ENCODE data around the gene FGF12.

FGF12 gene

GRCh38 chr3:192128060-192128459 lies 599.3 kb downstream of the FGF12 start:
- no peaks in the 10 kb centered on the region for H3K79me2 ChIP-seq (ENCODE audit: insufficient read depth, low read length)
- no peaks in the 10 kb centered on the region for H4K20me1 ChIP-seq (ENCODE audit: insufficient read depth, low read length)
- no peak overlapping the region for H2AFZ ChIP-seq (ENCODE audit: low read length)
- H3F3A ChIP-seq (ENCODE audit: insufficient read depth, low read length) = no peaks in the 10 kb centered on the region
- TF ChIP-seq EZH2 (IDR thresholded peaks at IDR 0.05; ENCODE audit: borderline replicate concordance, low read length) (no peak), CTCF (IDR thresholded peaks at IDR 0.05; ENCODE audit: low read length) (no peak)
- H3K27me3 ChIP-seq (ENCODE audit: insufficient read depth, low read length) = no peaks in the 10 kb centered on the region
- H3K4me1 ChIP-seq (ENCODE audit: insufficient read depth, low read length, severe bottlenecking) = no peaks in the 10 kb centered on the region
- H3K9ac ChIP-seq (ENCODE audit: low read length) = no peak overlapping the region
- H3K36me3 ChIP-seq (ENCODE audit: insufficient read depth, low read length) = no peaks in the 10 kb centered on the region
- H3K27ac ChIP-seq (ENCODE audit: low read depth, low read length, poor library complexity, severe bottlenecking) = no peak overlapping the region
- H3K4me3 ChIP-seq (ENCODE audit: low read depth, low read length, poor library complexity, severe bottlenecking) = no peak overlapping the region
- no peak overlapping the region for H3K4me2 ChIP-seq (ENCODE audit: low read length)
- no peaks in the 10 kb centered on the region for H3K9me3 ChIP-seq (ENCODE audit: low read length)
- H3K9me2 ChIP-seq (ENCODE audit: low read depth, low read length) = no peaks in the 10 kb centered on the region

GRCh38 chr3:192122832-192123594 lies 604.3 kb downstream of the FGF12 start:
- no peaks in the 10 kb centered on the region for H3K79me2 ChIP-seq (ENCODE audit: insufficient read depth, low read length)
- H3F3A ChIP-seq (ENCODE audit: insufficient read depth, low read length) = no peaks in the 10 kb centered on the region
- H3K4me3 ChIP-seq (ENCODE audit: low read depth, low read length, poor library complexity, severe bottlenecking) = no peak overlapping the region
- H3K9me3 ChIP-seq (ENCODE audit: low read length) = no peaks in the 10 kb centered on the region
- no peaks in the 10 kb centered on the region for H3K4me1 ChIP-seq (ENCODE audit: insufficient read depth, low read length, severe bottlenecking)
- H3K27ac ChIP-seq (ENCODE audit: low read depth, low read length, poor library complexity, severe bottlenecking) = no peak overlapping the region
- no peak for TF ChIP-seq EZH2 (IDR thresholded peaks at IDR 0.05; ENCODE audit: borderline replicate concordance, low read length)
- TF ChIP-seq CTCF (IDR thresholded peaks at IDR 0.05; ENCODE audit: low read length) = no peak
- H3K9me2 ChIP-seq (ENCODE audit: low read depth, low read length) = no peaks in the 10 kb centered on the region
- H3K27me3 ChIP-seq (ENCODE audit: insufficient read depth, low read length) = no peaks in the 10 kb centered on the region
- H3K9ac ChIP-seq (ENCODE audit: low read length) = no peak overlapping the region
- no peaks in the 10 kb centered on the region for H4K20me1 ChIP-seq (ENCODE audit: insufficient read depth, low read length)
- no peaks in the 10 kb centered on the region for H3K36me3 ChIP-seq (ENCODE audit: insufficient read depth, low read length)
- H2AFZ ChIP-seq (ENCODE audit: low read length) = no peak overlapping the region
- H3K4me2 ChIP-seq (ENCODE audit: low read length) = no peak overlapping the region

GRCh38 chr3:192121923-192122322 lies 605.4 kb downstream of the FGF12 start:
- H3K4me3 ChIP-seq (ENCODE audit: low read depth, low read length, poor library complexity, severe bottlenecking) = no peak overlapping the region
- TF ChIP-seq EZH2 (IDR thresholded peaks at IDR 0.05; ENCODE audit: borderline replicate concordance, low read length) = no peak
- no peak for TF ChIP-seq CTCF (IDR thresholded peaks at IDR 0.05; ENCODE audit: low read length)
- H3K4me1 ChIP-seq (ENCODE audit: insufficient read depth, low read length, severe bottlenecking) = no peaks in the 10 kb centered on the region
- no peak overlapping the region for H3K4me2 ChIP-seq (ENCODE audit: low read length)
- H3K27me3 ChIP-seq (ENCODE audit: insufficient read depth, low read length) = no peaks in the 10 kb centered on the region
- H4K20me1 ChIP-seq (ENCODE audit: insufficient read depth, low read length) = no peaks in the 10 kb centered on the region
- no peaks in the 10 kb centered on the region for H3F3A ChIP-seq (ENCODE audit: insufficient read depth, low read length)
- H3K9me3 ChIP-seq (ENCODE audit: low read length) = no peaks in the 10 kb centered on the region
- no peaks in the 10 kb centered on the region for H3K36me3 ChIP-seq (ENCODE audit: insufficient read depth, low read length)
- H3K9ac ChIP-seq (ENCODE audit: low read length) = no peak overlapping the region
- no peak overlapping the region for H2AFZ ChIP-seq (ENCODE audit: low read length)
- H3K79me2 ChIP-seq (ENCODE audit: insufficient read depth, low read length) = no peaks in the 10 kb centered on the region
- no peak overlapping the region for H3K27ac ChIP-seq (ENCODE audit: low read depth, low read length, poor library complexity, severe bottlenecking)
- H3K9me2 ChIP-seq (ENCODE audit: low read depth, low read length) = no peaks in the 10 kb centered on the region
